IPS-18a (cell line): Measurements from ENCODE around the gene FGGY.

ENCODE experiments used
- H3K27ac ChIP-seq: one replicate; pipeline ENCODE4 v1.5.1; 2013; ENCODE audit warnings: low read length
- H3K27me3 ChIP-seq: one replicate; pipeline ENCODE4 v1.6.1; 2013; ENCODE audit warnings: mild to moderate bottlenecking, low read length; ENCODE audit not compliant: control insufficient read depth, insufficient read depth
- H3K36me3 ChIP-seq: one replicate; pipeline ENCODE4 v1.6.1; 2013; ENCODE audit warnings: low read depth, low read length; ENCODE audit not compliant: control insufficient read depth
- H3K4me1 ChIP-seq: one replicate; pipeline ENCODE4 v1.6.1; 2013; ENCODE audit warnings: low read depth, low read length; ENCODE audit not compliant: control insufficient read depth
- H3K4me3 ChIP-seq: one replicate; pipeline ENCODE4 v1.5.1; 2013; ENCODE audit warnings: low read length
- H3K9ac ChIP-seq: one replicate; pipeline ENCODE4 v1.6.1; 2013; ENCODE audit warnings: mild to moderate bottlenecking, low read length, moderate library complexity
- H3K9me3 ChIP-seq: one replicate; pipeline ENCODE4 v1.6.1; 2013; ENCODE audit warnings: low read depth, low read length; ENCODE audit not compliant: control insufficient read depth

The FGGY gene

DNA sequence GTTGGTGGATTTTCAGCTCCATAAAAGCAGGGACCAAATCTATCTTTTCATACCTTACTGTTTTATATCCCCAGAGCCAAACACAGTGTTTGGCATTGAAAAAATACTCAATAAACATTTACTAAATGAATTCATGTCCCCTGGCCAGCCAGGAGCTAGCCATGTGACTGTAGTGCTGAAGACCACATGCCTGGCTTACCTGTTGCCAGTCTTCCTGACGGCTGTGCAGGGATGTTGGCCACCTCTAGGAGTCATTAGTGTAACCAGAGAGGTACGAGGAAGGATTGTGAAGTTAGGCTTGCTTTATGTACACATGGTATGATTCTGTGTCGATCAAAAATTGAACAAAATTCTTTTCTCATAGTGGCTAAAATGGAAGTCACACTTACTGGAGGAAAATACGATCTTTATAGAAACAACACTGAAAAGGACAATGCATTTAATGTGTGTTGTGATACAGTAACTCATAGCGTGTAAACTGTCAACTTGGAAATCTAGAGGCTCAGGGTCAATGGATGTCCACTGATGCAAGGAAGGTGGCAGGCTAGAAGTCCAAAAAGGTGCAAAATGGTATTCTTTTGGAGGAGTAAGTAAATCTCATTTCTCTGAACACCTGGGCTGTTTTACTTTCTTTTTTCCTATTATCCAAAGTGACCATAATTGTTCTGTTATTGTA, 60.9 kb downstream of the FGGY start:
- H3K9me3 ChIP-seq = no peaks in the 10 kb centered on the region
- H3K9ac ChIP-seq = no peak overlapping the region
- H3K27me3 ChIP-seq = no peaks in the 10 kb centered on the region
- no peaks in the 10 kb centered on the region for H3K36me3 ChIP-seq
- H3K27ac ChIP-seq = no peak overlapping the region
- no peaks in the 10 kb centered on the region for H3K4me1 ChIP-seq
- H3K4me3 ChIP-seq = no peak overlapping the region

DNA sequence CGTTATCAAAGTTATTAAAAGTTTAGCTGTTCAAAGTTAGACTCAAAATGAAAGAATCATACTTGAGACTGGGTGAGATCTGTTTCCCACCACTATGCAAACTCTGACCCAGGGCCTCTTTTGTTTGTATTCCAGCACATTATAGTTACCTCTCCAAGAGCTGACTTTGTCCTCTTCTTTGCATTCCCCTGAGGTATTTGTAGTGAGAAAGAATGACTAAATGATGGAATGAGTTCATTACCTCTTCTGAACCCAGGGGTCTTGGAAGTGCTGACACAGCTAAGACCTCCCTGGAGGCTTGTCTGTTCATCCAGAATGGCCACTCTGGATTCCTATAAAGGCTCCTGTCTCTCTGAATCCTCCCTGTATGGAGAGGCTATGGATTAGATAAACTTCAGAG, 62.4 kb downstream of the FGGY start:
- H3K9me3 ChIP-seq = no peaks in the 10 kb centered on the region
- H3K9ac ChIP-seq = no peak overlapping the region

DNA sequence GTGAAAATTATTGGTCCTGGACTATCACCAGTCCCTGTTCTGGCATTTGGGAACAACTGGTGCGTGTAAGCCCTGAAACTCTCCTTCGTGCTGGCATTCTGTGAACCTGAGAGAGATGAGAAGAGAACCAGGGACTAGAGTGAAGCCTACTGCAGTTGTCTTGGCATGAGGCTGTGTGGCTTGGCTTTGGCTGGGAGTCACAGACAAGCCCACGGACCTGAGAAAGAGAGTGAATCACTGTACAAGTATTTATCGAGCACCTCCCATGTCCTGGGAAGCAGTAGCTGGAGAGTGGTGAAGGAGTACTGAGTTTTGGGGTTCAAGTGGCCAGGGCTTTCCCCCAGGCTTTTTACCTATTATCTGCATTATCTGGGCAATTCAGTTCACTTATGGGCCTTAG, 63.3 kb downstream of the FGGY start:
- Histone ChIP-seq H3K4me3 (no peak overlapping the region), H3K27ac (no peak overlapping the region), H3K27me3 (no peaks in the 10 kb centered on the region), H3K36me3 (no peaks in the 10 kb centered on the region), H3K4me1 (no peaks in the 10 kb centered on the region), H3K9me3 (no peaks in the 10 kb centered on the region), H3K9ac (no peak overlapping the region)

More for the DNA sequence above, 62.4 kb downstream of the FGGY start:
- no peaks in the 10 kb centered on the region for H3K4me1 ChIP-seq
- no peaks in the 10 kb centered on the region for H3K27me3 ChIP-seq
- H3K27ac ChIP-seq = no peak overlapping the region
- H3K36me3 ChIP-seq = no peaks in the 10 kb centered on the region
- H3K4me3 ChIP-seq = no peak overlapping the region

DNA sequence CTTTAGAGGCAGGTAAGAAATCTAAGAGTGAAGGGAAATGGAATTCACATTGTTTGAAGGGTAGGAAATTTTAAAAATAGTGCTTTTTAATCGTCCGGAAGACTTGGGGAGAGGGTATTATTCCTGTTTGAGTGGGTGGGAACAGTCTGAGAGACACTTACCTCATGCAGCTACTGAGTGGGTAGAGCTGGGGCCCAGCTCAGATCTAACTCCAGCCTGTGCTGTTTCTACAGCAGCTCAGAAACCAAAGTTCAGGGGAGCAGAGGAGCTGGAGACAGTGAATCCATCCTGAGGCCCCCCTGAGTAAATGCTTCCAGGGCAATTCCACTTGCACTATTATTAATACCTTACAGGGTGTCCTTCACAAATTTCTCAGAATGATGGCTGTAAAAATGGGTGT, 63.8 kb downstream of the FGGY start:
- Histone ChIP-seq H3K4me3 (no peak overlapping the region), H3K4me1 (no peaks in the 10 kb centered on the region), H3K27ac (no peak overlapping the region), H3K9ac (no peak overlapping the region), H3K27me3 (no peaks in the 10 kb centered on the region), H3K36me3 (no peaks in the 10 kb centered on the region), H3K9me3 (no peaks in the 10 kb centered on the region)

DNA sequence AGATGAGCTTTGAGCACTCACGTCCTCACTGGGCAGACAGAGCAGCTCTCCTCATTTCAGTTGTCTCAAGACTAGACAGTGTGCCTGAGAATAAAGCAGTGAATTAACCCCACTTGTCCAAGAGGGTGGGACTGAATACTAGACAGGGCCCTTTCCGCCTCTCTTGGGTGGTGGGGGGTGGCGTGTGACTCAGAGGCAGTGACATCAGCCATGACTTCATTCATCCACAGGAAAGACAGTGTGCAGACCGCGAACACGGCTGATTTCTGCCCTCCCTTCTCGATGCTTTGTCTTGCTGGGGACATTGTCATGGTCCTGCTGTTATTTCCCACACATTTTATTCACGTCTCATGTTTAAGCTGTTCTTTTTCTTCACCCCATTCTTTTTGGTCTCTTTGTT, 64.9 kb downstream of the FGGY start:
- Histone ChIP-seq H3K27me3 (no peaks in the 10 kb centered on the region), H3K4me3 (no peak overlapping the region)

DNA sequence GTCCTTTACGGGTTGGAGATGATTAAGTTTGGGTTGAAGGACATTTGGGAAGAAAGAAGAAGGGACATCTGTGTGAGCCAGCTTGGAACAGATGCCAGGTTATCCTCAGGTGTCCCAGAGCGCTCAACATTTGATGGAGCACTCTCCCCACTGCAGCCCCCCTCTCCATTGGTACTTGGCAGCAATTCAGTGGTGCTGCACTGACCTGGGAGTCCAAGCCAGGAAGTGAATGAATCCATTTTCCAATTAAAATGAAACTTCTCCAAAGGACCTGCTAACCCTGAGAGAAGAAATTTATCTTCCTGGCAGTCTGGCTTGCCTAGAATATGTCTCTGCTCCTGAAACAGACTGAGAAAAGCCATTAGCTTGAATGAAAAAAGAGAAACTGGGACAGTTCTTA, 67.1 kb downstream of the FGGY start:
- H3K27ac ChIP-seq = no peak overlapping the region
- H3K27me3 ChIP-seq = no peaks in the 10 kb centered on the region
- no peak overlapping the region for H3K9ac ChIP-seq
- H3K36me3 ChIP-seq = no peaks in the 10 kb centered on the region
- no peak overlapping the region for H3K4me3 ChIP-seq
- H3K4me1 ChIP-seq = no peaks in the 10 kb centered on the region
- no peaks in the 10 kb centered on the region for H3K9me3 ChIP-seq

More for the DNA sequence above, 64.9 kb downstream of the FGGY start:
- H3K9ac ChIP-seq = no peak overlapping the region
- no peaks in the 10 kb centered on the region for H3K9me3 ChIP-seq
- no peaks in the 10 kb centered on the region for H3K4me1 ChIP-seq
- H3K36me3 ChIP-seq = no peaks in the 10 kb centered on the region
- H3K27ac ChIP-seq = no peak overlapping the region

DNA sequence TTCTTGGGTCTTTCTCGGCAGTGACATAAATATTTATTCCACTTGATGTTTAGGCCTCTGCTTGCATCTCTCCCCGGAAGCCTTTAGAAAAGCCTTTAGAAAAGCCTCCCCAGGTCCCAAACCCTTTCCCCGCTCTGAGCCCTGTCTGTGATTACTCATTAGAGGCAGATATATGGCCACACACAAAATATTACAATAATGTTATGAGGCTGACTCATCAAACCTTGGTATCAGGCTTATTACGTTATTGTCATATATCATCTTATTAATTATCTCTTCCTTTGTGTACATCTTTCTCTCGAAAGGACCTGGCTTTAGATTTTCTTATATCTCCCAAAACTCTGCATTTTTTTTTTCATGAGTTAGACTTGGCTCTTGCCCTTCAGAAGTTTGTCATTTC, 69.5 kb downstream of the FGGY start:
- no peak overlapping the region for H3K27ac ChIP-seq
- H3K27me3 ChIP-seq = no peaks in the 10 kb centered on the region
- no peak overlapping the region for H3K4me3 ChIP-seq
- no peak overlapping the region for H3K9ac ChIP-seq
- H3K9me3 ChIP-seq = no peaks in the 10 kb centered on the region
- no peaks in the 10 kb centered on the region for H3K4me1 ChIP-seq
- H3K36me3 ChIP-seq = no peaks in the 10 kb centered on the region

DNA sequence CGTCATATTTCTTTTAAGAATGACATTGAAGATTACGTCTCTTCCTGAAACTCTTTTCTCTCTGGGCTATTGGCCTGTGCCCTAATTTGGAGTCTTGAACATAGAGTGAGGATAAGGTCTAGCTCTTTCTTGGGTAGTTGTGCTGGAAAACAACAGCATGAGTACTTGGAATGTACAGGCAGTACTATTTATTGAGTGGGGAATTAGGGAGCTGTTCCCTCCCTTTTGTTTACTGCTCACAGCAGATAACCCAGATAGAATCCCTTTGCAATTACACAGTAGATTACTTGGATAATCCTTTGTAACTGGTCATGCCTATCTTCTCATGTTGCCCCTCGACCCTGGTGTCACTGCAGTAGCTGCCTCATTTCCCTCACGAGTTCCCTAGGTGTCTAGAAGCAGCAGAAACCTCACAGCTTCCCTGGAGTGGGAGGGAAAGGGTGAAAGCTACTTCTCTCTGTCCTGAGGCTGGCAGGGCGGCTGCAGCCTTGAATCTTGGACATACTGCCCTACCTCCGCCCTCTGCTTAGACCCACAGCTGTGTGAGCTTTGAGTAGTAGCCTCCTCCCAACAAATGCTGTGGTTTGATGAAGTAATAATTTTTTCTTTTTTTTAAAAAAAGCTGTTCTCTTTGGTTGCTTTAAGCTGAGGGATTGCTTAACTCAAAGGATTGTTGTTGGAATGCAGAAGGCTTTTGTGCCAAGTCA, 70.6 kb downstream of the FGGY start:
- Histone ChIP-seq H3K9ac (no peak overlapping the region), H3K36me3 (no peaks in the 10 kb centered on the region), H3K4me1 (no peaks in the 10 kb centered on the region), H3K9me3 (no peaks in the 10 kb centered on the region), H3K27me3 (no peaks in the 10 kb centered on the region), H3K4me3 (no peak overlapping the region), H3K27ac (no peak overlapping the region)

DNA sequence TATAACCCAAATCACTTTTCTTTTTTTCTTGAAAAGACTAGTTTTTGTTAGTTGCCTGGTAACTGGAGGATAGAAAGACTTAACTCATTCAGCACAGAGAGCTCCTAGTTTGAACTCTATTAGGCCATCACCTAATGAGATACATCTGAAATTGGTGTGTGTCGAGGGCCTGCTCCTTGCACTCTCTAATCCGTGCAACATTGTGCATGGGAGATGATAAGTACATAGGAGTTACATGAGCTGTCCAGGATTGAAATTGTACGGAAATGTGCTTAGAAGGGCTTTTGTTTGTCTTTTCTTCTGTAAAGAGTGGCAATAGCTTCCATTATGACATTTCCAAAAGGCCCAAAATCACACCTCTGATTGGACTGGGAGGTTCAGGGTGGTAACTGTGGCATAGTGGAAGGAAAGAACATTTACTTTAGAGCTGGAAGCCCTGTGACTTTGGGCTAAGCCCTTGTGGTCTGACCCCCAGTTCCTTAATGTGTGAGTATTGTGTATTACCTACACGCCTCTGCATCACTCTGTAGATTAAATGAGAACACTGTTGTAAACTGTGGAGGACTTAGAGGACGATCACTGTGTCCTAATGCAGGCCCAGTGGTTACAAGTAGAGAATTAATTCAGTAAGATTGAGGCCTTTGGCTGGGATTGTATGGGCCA, 71.2 kb downstream of the FGGY start:
- H3K9ac ChIP-seq = no peak overlapping the region
- H3K27ac ChIP-seq = no peak overlapping the region
- H3K9me3 ChIP-seq = no peaks in the 10 kb centered on the region
- H3K4me3 ChIP-seq = no peak overlapping the region
- H3K4me1 ChIP-seq = no peaks in the 10 kb centered on the region
- H3K36me3 ChIP-seq = no peaks in the 10 kb centered on the region
- no peaks in the 10 kb centered on the region for H3K27me3 ChIP-seq

DNA sequence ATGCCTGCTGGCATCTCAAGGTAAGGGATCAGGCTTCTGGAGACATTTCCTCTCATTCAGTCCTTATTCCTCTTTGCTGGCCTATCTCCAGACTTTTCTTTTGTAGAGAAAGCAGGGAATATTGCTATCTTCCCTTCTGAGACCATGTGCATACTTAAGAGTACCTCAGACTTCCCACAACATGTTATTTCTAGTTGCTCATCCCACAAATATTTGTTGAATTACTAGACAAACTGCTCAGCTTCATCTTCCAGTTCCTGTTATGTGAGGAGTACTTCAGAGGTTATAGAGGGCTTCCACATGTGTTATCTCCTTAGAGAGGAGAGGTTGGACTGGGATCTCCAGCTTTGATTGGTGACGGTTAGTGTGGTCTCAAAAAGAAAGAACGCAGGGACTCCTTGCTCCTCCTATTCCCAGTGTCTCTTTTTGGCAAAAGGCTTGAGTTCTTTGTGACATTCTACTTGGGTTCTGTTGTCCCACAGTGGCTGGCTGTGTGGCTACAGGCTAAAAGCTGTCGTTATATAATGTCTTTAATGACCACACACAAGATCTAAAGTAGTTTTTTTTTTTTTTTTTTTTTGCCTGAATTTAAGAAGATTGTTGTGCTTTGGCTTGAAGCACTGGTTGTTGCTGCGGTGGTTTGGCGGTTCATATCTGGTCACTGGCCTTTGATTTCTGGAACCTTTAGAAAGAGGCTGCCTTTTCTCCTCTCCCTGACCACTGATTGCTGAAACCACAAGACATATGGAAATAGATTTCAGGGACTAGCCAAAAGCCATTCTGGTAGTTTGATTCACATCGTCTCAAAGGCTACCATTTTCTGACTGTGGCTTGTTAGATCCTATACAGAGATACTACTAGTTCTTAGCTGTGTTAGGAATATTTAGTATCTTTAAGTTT, 78.7 kb downstream of the FGGY start:
- no peak overlapping the region for H3K4me3 ChIP-seq
- no peaks in the 10 kb centered on the region for H3K9me3 ChIP-seq
- no peak overlapping the region for H3K27ac ChIP-seq
- H3K36me3 ChIP-seq = no peaks in the 10 kb centered on the region
- no peak overlapping the region for H3K9ac ChIP-seq
- H3K4me1 ChIP-seq = no peaks in the 10 kb centered on the region
- H3K27me3 ChIP-seq = no peaks in the 10 kb centered on the region

DNA sequence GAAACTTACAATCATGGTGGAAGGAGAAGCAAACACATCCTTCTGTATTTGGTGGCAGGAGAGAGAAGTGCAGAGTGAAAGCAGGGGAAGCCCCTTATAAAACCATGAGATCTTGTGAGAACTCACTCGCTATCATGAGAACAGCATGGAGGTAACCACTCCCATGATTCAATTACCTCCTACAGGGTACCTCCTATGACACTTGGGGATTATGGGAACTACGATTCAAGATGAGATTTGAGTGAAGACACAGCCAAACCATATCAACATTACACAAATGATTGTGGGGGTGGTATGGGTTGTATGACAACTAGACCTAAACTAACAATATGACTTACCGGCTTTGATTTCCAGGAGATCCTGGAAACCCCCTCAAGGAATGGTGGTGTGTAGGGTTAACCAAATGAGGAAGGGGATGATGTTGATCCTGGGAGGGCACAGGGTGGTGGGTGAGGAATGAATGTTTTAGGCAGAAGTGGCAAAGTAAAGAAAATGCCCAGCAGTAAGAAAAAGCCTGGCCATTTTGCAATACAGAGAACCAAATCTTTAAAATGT, 80.5 kb downstream of the FGGY start:
- no peaks in the 10 kb centered on the region for H3K4me1 ChIP-seq
- no peaks in the 10 kb centered on the region for H3K27me3 ChIP-seq
- no peak overlapping the region for H3K9ac ChIP-seq
- H3K27ac ChIP-seq = no peak overlapping the region
- H3K36me3 ChIP-seq = no peaks in the 10 kb centered on the region
- no peak overlapping the region for H3K4me3 ChIP-seq
- H3K9me3 ChIP-seq = no peaks in the 10 kb centered on the region
